Prostate gland (tissue), 2 donors: ENCODE results near the gene CXADR.

Experiments used
- CTCF ChIP-seq, 4 experiments: fragments of 200-600 bp in 2 of 4; fragments of 450-650 bp in 2 of 4; sonication (generic) in 2 of 4; IDR thresholded peaks; 1 replicate in 3 of 4; 2 replicates in 1 of 4; pipeline ENCODE4 v1.5.1; 2016 to 2019; ENCODE audit warnings: antibody characterized with exemption in 4 of 4, mild to moderate bottlenecking in 2 of 4, moderate library complexity in 2 of 4
- POLR2A ChIP-seq: fragments of 450-650 bp; IDR thresholded peaks from one replicate; pipeline ENCODE4 v1.6.1; 2016; ENCODE audit warnings: antibody characterized with exemption, mild to moderate bottlenecking

- TF ChIP-seq CTCF (IDR thresholded peaks at IDR 0.05) (no peak), POLR2A (no peak)
Measured at GRCh38 chr21:17498586-17498985, 14.3 kb upstream of the CXADR start.
